GM19099 (cell line): ENCODE data around the gene ADRB2.

Source experiments
- POLR2A ChIP-seq: IDR thresholded peaks from 3 replicates; pipeline ENCODE4 v1.6.1; 2011; ENCODE audit warnings: low read depth; ENCODE audit not compliant: insufficient read length; ENCODE audit errors: extremely low read depth

Gene ADRB2

GRCh38 chr5:148873690-148874485 is 47.5 kb downstream of the ADRB2 start:
- no peak for TF ChIP-seq POLR2A

- TF ChIP-seq POLR2A, result no peak
These were observed 48.9 kb downstream of the ADRB2 start for GRCh38 chr5:148875205-148875875.
